AG10803 (cell line): Measurements from ENCODE around the gene VAMP7.
"Not testable (repeated sequence)": the region's sequence is repeated elsewhere in the genome, so short reads cannot be mapped to it uniquely, and the experiment has no call there.

Experiments used
- DNase-seq: peaks from one replicate; pipeline ENCODE4 v3.0.0; 2010; ENCODE audit warnings: low read depth
- H3K4me3 ChIP-seq: 2 replicates; pipeline ENCODE4 v1.5.1; 2011; ENCODE audit warnings: mild to moderate bottlenecking, low read length, control low read depth
- TF ChIP-seq, protein P1 (sequence below): conservative IDR thresholded peaks from 2 replicates; pipeline ENCODE4 v1.5.1; 2011; ENCODE audit warnings: mild to moderate bottlenecking, low read length, control low read depth, inconsistent platforms

Gene VAMP7

DNA sequence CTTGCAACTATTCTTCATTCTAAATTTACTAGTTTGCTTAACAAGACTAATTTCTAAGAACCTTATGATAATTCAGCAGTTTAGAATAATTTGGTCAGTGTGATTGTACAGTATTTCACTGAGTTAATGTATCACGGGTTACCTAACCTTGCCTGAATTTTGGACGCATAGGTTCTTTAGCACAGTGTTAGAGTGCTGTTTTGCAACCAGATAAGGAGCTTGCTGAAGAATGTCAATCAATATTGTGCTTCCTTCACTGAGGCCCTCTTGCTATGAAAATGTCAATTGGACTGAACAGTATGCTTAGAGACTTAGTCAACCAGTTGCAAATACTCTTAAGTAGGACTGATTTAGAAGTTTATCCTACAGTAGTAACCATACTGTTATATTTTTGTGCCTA, 19.6 kb downstream of the VAMP7 start:
- TF ChIP-seq, protein P1, sequence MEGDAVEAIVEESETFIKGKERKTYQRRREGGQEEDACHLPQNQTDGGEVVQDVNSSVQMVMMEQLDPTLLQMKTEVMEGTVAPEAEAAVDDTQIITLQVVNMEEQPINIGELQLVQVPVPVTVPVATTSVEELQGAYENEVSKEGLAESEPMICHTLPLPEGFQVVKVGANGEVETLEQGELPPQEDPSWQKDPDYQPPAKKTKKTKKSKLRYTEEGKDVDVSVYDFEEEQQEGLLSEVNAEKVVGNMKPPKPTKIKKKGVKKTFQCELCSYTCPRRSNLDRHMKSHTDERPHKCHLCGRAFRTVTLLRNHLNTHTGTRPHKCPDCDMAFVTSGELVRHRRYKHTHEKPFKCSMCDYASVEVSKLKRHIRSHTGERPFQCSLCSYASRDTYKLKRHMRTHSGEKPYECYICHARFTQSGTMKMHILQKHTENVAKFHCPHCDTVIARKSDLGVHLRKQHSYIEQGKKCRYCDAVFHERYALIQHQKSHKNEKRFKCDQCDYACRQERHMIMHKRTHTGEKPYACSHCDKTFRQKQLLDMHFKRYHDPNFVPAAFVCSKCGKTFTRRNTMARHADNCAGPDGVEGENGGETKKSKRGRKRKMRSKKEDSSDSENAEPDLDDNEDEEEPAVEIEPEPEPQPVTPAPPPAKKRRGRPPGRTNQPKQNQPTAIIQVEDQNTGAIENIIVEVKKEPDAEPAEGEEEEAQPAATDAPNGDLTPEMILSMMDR: no peak
- no peak overlapping the region for H3K4me3 ChIP-seq
- no peak for DNase-seq

DNA sequence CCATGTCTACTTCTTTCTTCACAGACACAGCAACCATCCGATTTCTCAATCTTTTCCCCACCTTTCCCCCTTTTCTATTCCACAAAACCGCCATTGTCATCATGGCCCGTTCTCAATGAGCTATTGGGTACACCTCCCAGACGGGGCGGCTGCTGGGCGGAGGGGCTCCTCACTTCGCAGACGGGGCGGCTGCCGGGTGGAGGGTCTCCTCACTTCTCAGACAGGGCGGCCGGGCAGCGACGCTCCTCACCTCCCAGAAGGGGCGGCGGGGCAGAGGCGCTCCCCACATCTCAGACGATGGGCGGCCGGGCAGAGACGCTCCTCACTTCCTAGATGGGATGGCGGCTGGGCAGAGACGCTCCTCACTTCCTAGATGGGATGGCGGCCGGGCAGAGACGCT, 26.5 kb downstream of the VAMP7 start:
- DNase-seq, H3K4me3 ChIP-seq: not testable (repeated sequence)

DNA sequence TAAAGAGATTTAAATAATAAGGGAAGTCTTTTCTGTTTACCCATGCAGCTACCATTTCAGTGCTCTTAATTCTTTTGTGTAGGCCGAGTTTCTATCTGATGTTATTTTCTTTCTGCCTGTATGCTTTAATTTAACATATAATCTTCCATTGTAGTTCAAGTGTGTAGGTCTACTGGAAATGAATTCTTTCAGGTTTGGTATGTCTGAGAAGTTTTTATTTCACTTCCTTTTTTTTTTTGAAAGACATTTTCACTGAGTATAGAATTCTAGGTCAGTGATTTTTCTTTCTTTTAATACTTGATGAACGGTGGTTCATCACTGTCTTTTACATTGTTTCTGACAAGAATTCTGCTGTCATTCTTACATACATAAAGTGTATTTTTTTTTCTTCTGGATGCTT, 42.1 kb downstream of the VAMP7 start:
- DNase-seq: no peak
- TF ChIP-seq, protein P1: no peak
- H3K4me3 ChIP-seq: no peak overlapping the region

DNA sequence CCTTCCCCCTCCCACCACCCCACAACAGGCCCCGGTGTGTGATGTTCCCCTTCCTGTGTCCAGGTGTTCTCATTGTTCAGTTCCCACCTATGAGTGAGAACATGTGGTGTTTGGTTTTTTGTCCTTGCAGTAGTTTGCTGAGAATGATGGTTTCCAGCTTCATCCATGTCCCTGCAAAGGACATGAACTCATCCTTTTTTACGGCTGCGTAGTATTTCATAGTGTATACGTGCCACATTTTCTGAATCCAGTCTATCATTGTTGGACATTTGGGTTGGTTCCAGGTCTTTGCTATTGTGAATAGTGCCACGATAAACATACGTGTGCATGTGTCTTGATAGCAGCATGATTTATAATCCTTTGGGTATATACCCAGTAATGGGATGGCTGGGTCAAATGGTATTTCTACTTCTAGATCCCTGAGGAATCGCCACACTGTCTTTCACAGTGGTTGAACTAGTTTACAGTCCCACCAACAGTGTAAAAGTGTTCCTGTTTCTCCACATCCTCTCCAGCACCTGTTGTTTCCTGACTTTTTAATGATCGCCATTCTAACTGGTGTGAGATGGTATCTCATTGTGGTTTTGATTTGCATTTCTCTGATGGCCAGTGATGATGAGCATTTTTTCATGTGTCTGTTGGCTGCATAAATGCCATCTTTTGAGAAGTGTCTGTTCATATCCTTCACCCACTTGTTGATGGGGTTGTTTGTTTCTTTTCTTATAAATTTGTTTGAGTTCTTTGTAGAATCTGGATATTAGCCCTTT, 49.9 kb downstream of the VAMP7 start:
- not testable (repeated sequence) for H3K4me3 ChIP-seq, DNase-seq

DNA sequence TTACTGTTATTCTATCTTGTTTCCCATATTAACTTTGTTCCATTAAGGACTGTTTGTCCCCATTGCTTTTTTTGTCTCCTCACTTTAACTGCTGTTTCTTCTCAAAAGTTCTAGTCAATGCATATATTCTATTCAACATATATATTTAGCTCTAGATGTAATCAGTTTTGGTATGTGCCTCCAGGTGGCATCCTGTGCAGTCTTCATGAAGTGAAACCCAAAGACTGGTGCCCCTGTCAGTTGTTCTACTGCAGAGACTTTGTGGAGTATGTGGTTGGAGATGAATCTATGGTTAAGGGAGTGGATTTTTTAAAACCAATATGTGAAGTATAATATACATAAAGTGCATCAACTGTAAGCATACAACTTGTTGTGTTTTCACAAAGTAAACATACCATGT, 57.0 kb downstream of the VAMP7 start:
- no peak for DNase-seq
- no peak overlapping the region for H3K4me3 ChIP-seq
- TF ChIP-seq, protein P1: no peak

DNA sequence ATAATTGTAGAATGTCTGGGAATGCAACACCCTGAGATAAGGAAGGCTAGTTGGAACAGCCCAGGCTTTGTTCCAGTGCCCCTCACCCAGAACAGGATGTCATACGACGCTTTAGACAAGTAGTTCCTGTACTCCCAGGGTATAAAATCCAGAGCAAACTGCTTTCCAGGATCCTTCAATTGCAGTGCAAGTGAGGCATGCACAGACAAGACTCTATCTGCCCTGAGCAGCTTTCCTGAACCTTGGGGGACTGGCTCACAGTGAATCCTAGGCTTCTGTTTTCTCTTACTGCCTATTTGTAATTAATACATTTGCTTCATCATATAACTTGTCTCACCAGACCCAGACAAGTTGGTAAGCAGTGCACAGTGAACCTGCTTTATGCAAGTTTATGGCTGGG, 68.0 kb downstream of the VAMP7 start:
- no peak overlapping the region for H3K4me3 ChIP-seq
- TF ChIP-seq, protein P1: no peak
- no peak for DNase-seq

DNA sequence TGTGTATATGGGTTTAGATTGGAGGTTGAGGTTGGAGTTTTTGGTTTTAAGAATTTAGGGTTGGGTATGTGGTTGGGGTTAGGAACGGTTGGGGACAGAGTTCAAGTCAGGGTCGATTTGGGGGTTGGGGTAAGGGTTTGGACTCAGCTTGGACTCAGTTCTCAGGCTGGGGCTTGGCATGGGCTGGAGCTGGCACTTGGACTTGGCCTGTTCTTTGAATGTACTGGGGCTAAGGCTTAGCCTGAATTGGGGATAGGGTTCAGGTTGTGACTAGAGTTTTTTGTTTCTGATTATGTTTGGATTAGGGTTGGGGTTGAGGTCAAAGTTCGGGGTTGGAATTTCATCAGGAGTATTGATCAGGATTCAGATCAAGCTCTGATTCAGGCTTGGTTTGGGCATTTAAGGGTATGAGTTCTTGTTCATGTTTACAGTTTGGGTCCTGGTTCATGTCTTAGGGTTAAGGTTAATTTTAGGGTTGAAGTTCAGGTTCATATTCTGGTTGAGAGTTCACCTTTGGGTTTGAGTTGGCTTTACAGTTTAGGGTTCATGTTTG, 70.2 kb downstream of the VAMP7 start:
- TF ChIP-seq, protein P1: no peak
- no peak for DNase-seq
- H3K4me3 ChIP-seq: no peak overlapping the region

DNA sequence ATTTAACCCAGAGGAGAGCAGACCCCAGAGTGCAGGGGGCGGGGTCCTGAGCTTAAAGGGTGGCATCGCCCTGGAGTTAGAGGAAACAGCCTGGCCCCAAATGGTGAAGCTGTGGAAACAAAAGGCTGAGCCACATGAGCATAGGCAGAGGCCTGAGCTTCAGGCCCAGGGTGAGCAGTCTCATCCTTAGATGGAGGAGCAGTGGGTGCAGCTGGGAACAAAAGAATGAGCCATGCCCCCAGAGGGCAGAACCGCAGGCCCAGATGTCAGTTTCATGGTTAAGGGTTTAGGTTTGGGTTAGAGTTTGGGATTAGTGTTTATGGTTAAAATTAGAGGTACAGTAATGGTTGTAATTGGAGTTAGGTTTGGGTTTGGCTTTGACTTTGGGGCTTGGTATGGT, 71.9 kb downstream of the VAMP7 start:
- DNase-seq: no peak
- H3K4me3 ChIP-seq: no peak overlapping the region
- TF ChIP-seq, protein P1: no peak
